K562 (cell line): ENCODE measurements around the gene CELSR1. TPM values are rescaled to one million over a fixed set of nuclear protein-coding genes. Genes with fewer than 3 reads are reported as not detected.

Experiments used
- ERF ChIP-seq: fragments of 450-650 bp; formaldehyde crosslinking; IDR thresholded peaks from 2 replicates; pipeline ENCODE4 v1.4.0; 2020; ENCODE audit warnings: mild to moderate bottlenecking, mixed read lengths
- HCFC1 ChIP-seq: IDR thresholded peaks from 2 replicates; pipeline ENCODE4 v1.6.1; 2012; ENCODE audit warnings: low read depth, low read length, improper control_type of control experiment
- HNRNPH1 ChIP-seq: fragments of 200-400 bp; formaldehyde crosslinking; optimal IDR thresholded peaks from 2 replicates; pipeline ENCODE3; 2017; ENCODE audit warnings: low read depth, mild to moderate bottlenecking, low read length, moderate library complexity
- MAFK ChIP-seq: IDR thresholded peaks from 2 replicates; pipeline ENCODE4 v1.6.1; 2011; ENCODE audit warnings: low read length, improper control_type of control experiment
- NFIC ChIP-seq: fragments of 450-650 bp; IDR thresholded peaks from 2 replicates; pipeline ENCODE4 v1.6.1; 2017; ENCODE audit warnings: mild to moderate bottlenecking, inconsistent platforms
- NR4A1 ChIP-seq, 2 experiments: fragments of 250-450 bp in 1 of 2; fragments of 450-650 bp in 1 of 2; sonication (Bioruptor Pico) in 1 of 2; IDR thresholded peaks; 2 replicates each; pipeline versions ENCODE4 v1.4.0 to v1.6.1; 2016 to 2020; ENCODE audit warnings: mild to moderate bottlenecking in 2 of 2, missing compliant biosample characterization in 1 of 2, missing genetic modification characterization in 1 of 2, moderate library complexity in 1 of 2
- POLR2H ChIP-seq: IDR thresholded peaks from 2 replicates; pipeline ENCODE4 v1.6.1; 2016; ENCODE audit warnings: missing genetic modification characterization, low read depth, mild to moderate bottlenecking, control low read depth, missing compliant biosample characterization, moderate library complexity
- RAD21 ChIP-seq, 2 experiments: fragments of 250-450 bp in 1 of 2; fragments of 450-650 bp in 1 of 2; sonication (Bioruptor Pico) in 1 of 2; formaldehyde crosslinking in 1 of 2; IDR thresholded peaks in 1 of 2; conservative IDR thresholded peaks in 1 of 2; 2 replicates each; pipeline versions ENCODE4 v1.4.0 to v1.8.0; 2020 to 2022; ENCODE audit warnings: mild to moderate bottlenecking in 2 of 2, moderate library complexity in 1 of 2
- REST ChIP-seq, 2 experiments: fragments of 450-650 bp; formaldehyde crosslinking in 1 of 2; IDR thresholded peaks; 2 replicates each; pipeline versions ENCODE4 v1.4.0 to v1.6.1; 2014 to 2020; ENCODE audit warnings: mild to moderate bottlenecking in 2 of 2, borderline replicate concordance in 1 of 2, low read depth in 1 of 2
- polyA plus RNA-seq, 8 experiments: library from polyadenylated mRNA; depleted of rRNA in 4 of 8; stranded (reverse) in 5 of 8; unstranded in 3 of 8; fragments of >200 nt; fragmentation: Nextera tagmentation in 2 of 8; fragmentation: Illumina TruSeq in 1 of 8; extraction: Ambion mirVana in 2 of 8; extraction: Trizol in 1 of 8; gene quantifications; 2 replicates each; pipeline versions ENCODE4 v1.2.1 to v1.2.3, GENCODE V29; 2011 to 2014; ENCODE audit warnings: inconsistent platforms in 1 of 8, missing spikeins in 1 of 8
- total RNA-seq, 7 experiments: library from RNA; depleted of rRNA in 6 of 7; stranded (reverse); fragments of >200 nt in 6 of 7; fragmentation: Illumina TruSeq in 2 of 7; extraction: Trizol in 2 of 7; gene quantifications; 2 replicates each; pipeline versions ENCODE4 v1.2.1 to v1.2.3, GENCODE V29; 2011 to 2021; ENCODE audit warnings: low replicate concordance in 1 of 7
- TF ChIP-seq, protein P1 (sequence below): sonication (generic); formaldehyde crosslinking; IDR thresholded peaks from 2 replicates; pipeline ENCODE4 v1.8.1; 2023; ENCODE audit warnings: mild to moderate bottlenecking, missing genetic modification reagents
- TF ChIP-seq, protein P2 (sequence below): fragments of 250-450 bp; sonication (Bioruptor Pico); IDR thresholded peaks from 2 replicates; pipeline ENCODE4 v1.8.0; 2021; ENCODE audit warnings: borderline replicate concordance, mild to moderate bottlenecking, moderate library complexity; ENCODE audit not compliant: poor library complexity, severe bottlenecking

CELSR1 gene
- total and polyA plus RNA-seq, 9 of the 15 experiments (the other 6 are each of a cell fraction or from before 2014, with no cell fraction given) = under 0.01 to 0.09 TPM; not detected in 7

DNA sequence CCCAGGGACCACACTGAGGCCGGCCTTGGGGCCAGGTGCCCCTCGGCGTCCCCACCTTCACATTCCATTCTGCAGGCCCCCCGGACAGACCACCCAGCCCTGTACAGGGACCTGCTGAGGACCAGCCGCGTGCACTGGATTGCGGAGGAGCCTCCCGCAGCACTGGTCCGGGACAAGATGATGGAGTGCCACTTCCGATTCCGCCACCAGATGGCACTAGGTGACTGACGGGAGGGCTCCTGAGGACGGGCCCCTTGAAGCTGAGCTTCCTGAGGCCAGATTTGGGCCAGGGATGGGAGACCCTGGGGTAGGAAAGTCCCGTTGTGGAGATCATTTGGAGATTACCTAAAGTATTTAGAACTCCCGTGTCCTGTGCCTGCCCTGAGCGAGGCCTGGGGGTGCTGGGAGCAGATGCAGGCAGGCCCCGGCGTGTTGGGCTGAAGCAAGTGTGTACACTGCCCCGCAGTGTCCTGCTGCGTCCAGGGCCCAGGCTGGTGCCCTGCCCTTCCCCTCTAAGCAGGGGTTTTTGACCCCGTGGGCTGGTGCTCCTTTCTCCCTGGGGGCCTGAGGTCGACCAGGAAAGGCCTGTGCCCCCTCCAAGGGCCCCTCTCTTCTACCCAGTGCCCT is 181.9 kb downstream of the CELSR1 start (continued):
- TF ChIP-seq REST (IDR thresholded peaks at IDR 0.05; ENCODE audit: borderline replicate concordance) (peak; percentile 28; the same call in 1 of the 2 replicates), REST (CRISPR knock-in tag; IDR thresholded peaks at IDR 0.05; ENCODE audit: low read depth) (no peak), POLR2H (no peak), RAD21 (CRISPR knock-in tag; conservative IDR thresholded peaks at IDR 0.05 in 1 of 2, IDR thresholded peaks at IDR 0.05 in 1 of 2) (peak; percentile 22 to 54), NFIC (no peak), NR4A1 (CRISPR knock-in tag; IDR thresholded peaks at IDR 0.05) (no peak), NR4A1 (tag; IDR thresholded peaks at IDR 0.05) (no peak), HCFC1 (no peak), HNRNPH1 (no peak), MAFK (no peak), ERF (CRISPR knock-in tag) (no peak)
- TF ChIP-seq, protein P1, sequence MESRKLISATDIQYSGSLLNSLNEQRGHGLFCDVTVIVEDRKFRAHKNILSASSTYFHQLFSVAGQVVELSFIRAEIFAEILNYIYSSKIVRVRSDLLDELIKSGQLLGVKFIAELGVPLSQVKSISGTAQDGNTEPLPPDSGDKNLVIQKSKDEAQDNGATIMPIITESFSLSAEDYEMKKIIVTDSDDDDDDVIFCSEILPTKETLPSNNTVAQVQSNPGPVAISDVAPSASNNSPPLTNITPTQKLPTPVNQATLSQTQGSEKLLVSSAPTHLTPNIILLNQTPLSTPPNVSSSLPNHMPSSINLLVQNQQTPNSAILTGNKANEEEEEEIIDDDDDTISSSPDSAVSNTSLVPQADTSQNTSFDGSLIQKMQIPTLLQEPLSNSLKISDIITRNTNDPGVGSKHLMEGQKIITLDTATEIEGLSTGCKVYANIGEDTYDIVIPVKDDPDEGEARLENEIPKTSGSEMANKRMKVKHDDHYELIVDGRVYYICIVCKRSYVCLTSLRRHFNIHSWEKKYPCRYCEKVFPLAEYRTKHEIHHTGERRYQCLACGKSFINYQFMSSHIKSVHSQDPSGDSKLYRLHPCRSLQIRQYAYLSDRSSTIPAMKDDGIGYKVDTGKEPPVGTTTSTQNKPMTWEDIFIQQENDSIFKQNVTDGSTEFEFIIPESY = peak; percentile 35; the same call in 1 of the 2 replicates
- TF ChIP-seq, protein P2, sequence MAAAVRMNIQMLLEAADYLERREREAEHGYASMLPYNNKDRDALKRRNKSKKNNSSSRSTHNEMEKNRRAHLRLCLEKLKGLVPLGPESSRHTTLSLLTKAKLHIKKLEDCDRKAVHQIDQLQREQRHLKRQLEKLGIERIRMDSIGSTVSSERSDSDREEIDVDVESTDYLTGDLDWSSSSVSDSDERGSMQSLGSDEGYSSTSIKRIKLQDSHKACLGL (CRISPR knock-in tag) = no peak
